GM18951 (cell line): ENCODE results near the gene POLN.

Experiments
- POLR2A ChIP-seq: IDR thresholded peaks from 4 replicates; pipeline ENCODE4 v1.6.1; 2011; ENCODE audit warnings: mild to moderate bottlenecking; ENCODE audit not compliant: insufficient read length, insufficient read depth; ENCODE audit errors: extremely low read depth
- in situ Hi-C: fragments of 300-500 bp; cut with MboI; formaldehyde crosslinking; loops from one replicate; pipeline ENCODE4 v1.12.0; 2022; ENCODE audit warnings: low sequenced_read_pairs, mixed read lengths, inconsistent platforms; ENCODE audit not compliant: unreplicated experiment

Gene POLN

GRCh38 chr4:2079926-2080325, 162.0 kb downstream of the POLN start:
- in situ Hi-C loops, result no loop called here
- TF ChIP-seq POLR2A, result no peak

- in situ Hi-C loops, result no loop called here
- no peak for TF ChIP-seq POLR2A
Measured at GRCh38 chr4:2079006-2079405, 162.9 kb downstream of the POLN start.

- in situ Hi-C loops, result no loop called here
- TF ChIP-seq POLR2A, result no peak
Measured at GRCh38 chr4:2078584-2078983, 163.3 kb downstream of the POLN start.

GRCh38 chr4:2077537-2078460, 164.1 kb downstream of the POLN start:
- in situ Hi-C loops, result no loop called here
- no peak for TF ChIP-seq POLR2A

GRCh38 chr4:2076908-2077536, 164.9 kb downstream of the POLN start:
- TF ChIP-seq POLR2A, result no peak
- in situ Hi-C loops, result no loop called here

- TF ChIP-seq POLR2A, result no peak
- in situ Hi-C loops, result no loop called here
Measured at GRCh38 chr4:2075987-2076907, 165.7 kb downstream of the POLN start.

- in situ Hi-C loops, result no loop called here
- TF ChIP-seq POLR2A, result no peak
Measured at GRCh38 chr4:2075171-2075986, 166.5 kb downstream of the POLN start.

GRCh38 chr4:2074588-2074987, 167.3 kb downstream of the POLN start:
- no peak for TF ChIP-seq POLR2A

GRCh38 chr4:2073808-2074481, 168.0 kb downstream of the POLN start:
- no peak for TF ChIP-seq POLR2A
- in situ Hi-C loops, result no loop called here

More at GRCh38 chr4:2074588-2074987, 167.3 kb downstream of the POLN start:
- in situ Hi-C loops, result no loop called here

GRCh38 chr4:2072971-2073807, 168.7 kb downstream of the POLN start:
- no peak for TF ChIP-seq POLR2A
- in situ Hi-C loops, result no loop called here
